BE2C (cell line): ENCODE measurements around the gene SKP1.

Experiments used
- DNase-seq: peaks from one replicate; pipeline ENCODE4 v3.0.0-alpha.2; 2020
- H3K27me3 ChIP-seq: fragments of 250-450 bp; sonication (Bioruptor Pico); 2 replicates; pipeline ENCODE4 v1.5.1; 2020; ENCODE audit warnings: mild to moderate bottlenecking
- H3K36me3 ChIP-seq: fragments of 250-450 bp; sonication (Bioruptor Pico); 2 replicates; pipeline ENCODE4 v1.5.1; 2020; ENCODE audit warnings: mild to moderate bottlenecking
- H3K4me1 ChIP-seq: fragments of 250-450 bp; sonication (Bioruptor Pico); 2 replicates; pipeline ENCODE4 v1.5.1; 2020
- H3K4me3 ChIP-seq: 2 replicates; pipeline ENCODE4 v1.5.1; 2011; ENCODE audit warnings: low read depth, low read length
- H3K9me3 ChIP-seq: fragments of 250-450 bp; sonication (Bioruptor Pico); 2 replicates; pipeline ENCODE4 v1.5.1; 2020
- TF ChIP-seq, protein P1 (sequence below): IDR thresholded peaks from 2 replicates; pipeline ENCODE4 v1.5.1; 2012; ENCODE audit warnings: mild to moderate bottlenecking, low read depth, low read length

SKP1 gene

DNA sequence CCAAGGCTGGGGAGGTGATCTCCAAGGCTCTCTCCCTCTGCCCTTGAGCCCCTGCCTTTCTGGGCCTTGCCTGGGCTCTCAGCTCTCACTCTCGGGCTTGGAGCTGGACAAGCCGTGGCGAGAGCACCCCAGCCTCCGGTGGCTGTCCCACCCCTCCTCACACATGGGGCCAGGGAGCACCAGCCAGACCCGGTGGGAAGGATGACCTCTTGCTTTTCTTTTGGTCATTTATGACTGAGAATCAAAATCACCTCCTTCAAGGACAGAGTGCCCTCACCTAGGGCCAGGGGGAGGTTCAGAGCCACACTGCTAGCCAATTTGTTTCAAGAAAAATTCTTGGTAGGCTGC, 48.1 kb downstream of the SKP1 start:
- TF ChIP-seq, protein P1, sequence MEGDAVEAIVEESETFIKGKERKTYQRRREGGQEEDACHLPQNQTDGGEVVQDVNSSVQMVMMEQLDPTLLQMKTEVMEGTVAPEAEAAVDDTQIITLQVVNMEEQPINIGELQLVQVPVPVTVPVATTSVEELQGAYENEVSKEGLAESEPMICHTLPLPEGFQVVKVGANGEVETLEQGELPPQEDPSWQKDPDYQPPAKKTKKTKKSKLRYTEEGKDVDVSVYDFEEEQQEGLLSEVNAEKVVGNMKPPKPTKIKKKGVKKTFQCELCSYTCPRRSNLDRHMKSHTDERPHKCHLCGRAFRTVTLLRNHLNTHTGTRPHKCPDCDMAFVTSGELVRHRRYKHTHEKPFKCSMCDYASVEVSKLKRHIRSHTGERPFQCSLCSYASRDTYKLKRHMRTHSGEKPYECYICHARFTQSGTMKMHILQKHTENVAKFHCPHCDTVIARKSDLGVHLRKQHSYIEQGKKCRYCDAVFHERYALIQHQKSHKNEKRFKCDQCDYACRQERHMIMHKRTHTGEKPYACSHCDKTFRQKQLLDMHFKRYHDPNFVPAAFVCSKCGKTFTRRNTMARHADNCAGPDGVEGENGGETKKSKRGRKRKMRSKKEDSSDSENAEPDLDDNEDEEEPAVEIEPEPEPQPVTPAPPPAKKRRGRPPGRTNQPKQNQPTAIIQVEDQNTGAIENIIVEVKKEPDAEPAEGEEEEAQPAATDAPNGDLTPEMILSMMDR: no peak
- Histone ChIP-seq H3K36me3 (peaks cover 15% of the 10 kb centered on the region), H3K9me3 (no peaks in the 10 kb centered on the region), H3K4me1 (peaks cover 22% of the 10 kb centered on the region), H3K4me3 (no peak overlapping the region), H3K27me3 (no peaks in the 10 kb centered on the region)
- DNase-seq: no peak

DNA sequence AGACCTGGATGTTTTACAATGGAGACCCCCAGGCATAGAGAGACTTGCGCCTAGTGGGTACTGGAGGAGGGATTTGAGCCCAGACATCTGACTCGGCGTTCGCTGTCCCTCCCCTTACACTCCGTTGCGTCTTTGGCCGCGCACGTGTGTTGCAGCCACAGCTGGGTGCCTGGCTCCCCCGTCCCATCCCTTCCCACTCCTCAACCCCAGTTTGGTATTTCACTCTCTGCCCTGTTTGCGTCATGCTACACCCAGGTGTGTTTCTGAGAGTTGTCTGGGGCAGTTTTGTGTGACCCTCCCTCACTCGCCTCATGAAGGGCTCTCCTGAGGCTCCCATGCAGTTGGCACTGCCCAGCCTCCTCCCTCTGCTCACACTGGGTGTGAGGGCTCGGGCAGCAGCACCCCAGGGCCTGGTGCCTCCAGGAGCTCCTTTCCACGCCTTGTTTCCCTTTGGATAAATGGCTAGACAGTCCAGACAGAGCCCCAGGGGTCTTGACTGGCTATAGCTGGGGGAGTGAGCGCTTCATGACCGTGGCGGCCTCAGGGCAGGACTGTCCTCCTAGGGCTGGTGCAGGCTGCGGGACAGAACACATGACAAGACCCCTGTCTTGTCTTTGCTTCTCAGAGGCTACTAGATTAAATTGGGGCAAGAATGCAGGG, 48.6 kb downstream of the SKP1 start:
- no peak for DNase-seq
- Histone ChIP-seq H3K4me3 (no peak overlapping the region), H3K4me1 (peaks cover 22% of the 10 kb centered on the region), H3K36me3 (peaks cover 15% of the 10 kb centered on the region), H3K9me3 (no peaks in the 10 kb centered on the region), H3K27me3 (no peaks in the 10 kb centered on the region)
- TF ChIP-seq, protein P1: no peak

DNA sequence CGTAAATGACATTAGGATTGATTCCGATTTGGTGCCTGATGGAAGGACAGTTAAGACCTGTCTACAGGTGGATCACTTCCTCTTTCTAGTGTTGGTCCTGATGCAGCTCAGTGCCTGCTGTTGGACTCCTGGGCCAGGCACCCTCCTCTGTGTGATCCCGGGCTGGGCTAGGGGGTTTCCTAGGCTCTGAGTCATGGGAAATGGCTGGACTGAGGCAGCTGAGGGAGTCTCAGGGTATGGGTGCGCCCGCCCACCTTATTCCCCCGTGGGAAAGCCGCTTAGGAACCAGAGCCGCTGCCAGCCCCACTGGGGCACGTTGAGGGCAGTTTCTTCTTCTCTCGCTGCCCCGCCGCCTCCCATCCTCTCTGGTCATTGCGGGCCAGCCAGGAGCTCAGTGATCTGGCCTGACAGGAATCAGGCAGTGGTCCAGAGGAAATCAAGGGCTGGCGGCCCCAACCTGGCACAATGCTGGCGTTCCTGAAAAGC, 49.3 kb downstream of the SKP1 start:
- Histone ChIP-seq H3K36me3 (peaks cover 15% of the 10 kb centered on the region), H3K4me3 (no peak overlapping the region), H3K9me3 (no peaks in the 10 kb centered on the region), H3K27me3 (no peaks in the 10 kb centered on the region), H3K4me1 (peaks cover 22% of the 10 kb centered on the region)
- TF ChIP-seq, protein P1: no peak
- no peak for DNase-seq

DNA sequence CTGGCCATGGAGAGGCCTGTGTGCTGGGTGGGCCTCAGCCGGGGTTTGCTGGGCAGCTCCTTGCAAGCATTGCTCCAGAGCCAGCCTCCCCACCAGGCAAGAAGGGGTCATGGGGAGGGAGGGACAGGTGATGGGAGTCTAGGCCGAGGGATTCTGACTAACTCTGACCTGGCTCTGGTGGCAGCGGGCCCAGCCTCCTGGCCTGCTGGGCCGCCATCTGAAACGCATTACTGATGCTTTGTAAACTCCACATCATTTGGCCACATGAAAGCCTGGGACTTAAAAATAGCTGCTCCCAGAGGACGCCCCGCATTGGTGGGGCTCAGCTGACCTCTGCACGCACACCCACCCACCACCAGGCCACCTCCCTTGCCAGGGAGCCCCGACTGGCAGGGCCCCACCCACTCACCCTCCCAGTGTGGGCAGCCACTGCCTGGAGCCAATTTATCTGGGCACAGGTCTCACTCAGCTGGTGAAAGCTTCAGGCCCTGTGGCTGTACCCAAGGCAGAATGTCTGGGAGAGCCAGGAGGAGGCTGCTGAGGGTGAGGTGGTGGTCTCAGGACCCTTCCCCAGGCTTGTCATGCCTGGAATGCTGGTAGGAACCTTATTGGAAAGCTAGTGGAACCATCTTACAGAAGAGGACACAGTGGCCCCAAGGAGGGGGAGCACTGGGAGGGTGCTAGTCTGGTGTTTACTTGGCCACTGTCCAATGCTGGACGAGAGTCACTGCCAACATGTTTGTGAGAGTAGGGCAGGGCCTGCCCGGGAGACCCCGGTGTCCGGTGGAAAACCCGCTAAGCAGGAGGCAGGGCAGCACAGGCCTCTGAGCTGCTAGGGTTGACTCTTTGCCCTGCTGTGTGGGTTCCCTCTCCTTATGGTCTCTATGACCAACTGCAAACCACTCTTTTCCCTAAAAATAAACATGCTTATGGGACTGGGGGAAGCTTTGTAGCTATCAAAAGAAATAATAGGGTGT, 51.4 kb downstream of the SKP1 start:
- peak; percentile 50 for DNase-seq
- Histone ChIP-seq H3K27me3 (no peaks in the 10 kb centered on the region), H3K36me3 (peaks cover 11% of the 10 kb centered on the region), H3K4me1 (peaks cover 22% of the 10 kb centered on the region), H3K9me3 (no peaks in the 10 kb centered on the region), H3K4me3 (no peak overlapping the region)
- TF ChIP-seq, protein P1: no peak

DNA sequence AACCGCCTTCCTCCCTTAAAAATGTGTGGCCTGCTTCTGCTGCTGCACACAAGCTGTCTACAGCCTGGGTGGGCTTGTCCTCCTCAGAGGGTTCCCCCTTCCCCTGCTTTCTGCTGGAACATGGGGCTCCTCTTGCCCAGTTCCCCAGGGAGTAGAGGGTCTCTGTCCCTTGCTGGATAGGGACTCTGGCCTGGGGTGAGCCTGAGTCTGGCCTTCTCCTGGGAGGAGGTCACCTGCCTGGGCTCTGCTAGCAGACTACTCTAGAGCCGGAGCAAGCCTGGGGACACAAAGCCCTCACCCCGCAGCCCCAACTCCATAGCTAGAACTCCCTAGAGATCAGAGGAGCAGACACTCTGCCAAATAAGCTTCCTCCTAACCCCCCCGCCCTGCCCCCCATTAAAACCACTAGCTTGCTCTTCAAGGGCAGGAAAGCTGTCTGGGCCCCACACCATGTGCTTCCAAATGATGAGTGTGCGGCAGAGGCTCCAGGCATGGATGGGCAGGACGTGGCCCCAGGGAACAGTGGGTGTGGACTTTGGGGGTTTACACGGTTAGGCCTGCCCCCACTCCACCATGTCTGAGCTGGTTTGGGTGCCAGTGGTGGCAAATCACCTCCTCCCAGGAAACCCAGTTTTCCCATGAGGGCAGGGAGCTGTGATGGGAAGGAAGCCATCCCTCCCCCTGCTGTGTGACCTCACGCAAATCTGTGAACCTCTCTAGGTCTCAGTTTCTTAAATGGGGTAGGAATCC, 52.3 kb downstream of the SKP1 start:
- Histone ChIP-seq H3K4me1 (peaks cover 20% of the 10 kb centered on the region), H3K27me3 (no peaks in the 10 kb centered on the region), H3K9me3 (no peaks in the 10 kb centered on the region), H3K36me3 (peaks cover 15% of the 10 kb centered on the region), H3K4me3 (no peak overlapping the region)
- DNase-seq: no peak
- TF ChIP-seq, protein P1: no peak
